Lower leg skin (tissue), 3 donors: ENCODE measurements around the gene FANCL.

Source experiments
- POLR2A ChIP-seq, 2 donors: fragments of 450-650 bp; IDR thresholded peaks; one replicate each; pipeline ENCODE4 v1.6.1; 2016 to 2017; ENCODE audit warnings: antibody characterized with exemption in 2 of 2, mild to moderate bottlenecking in 1 of 2, moderate library complexity in 1 of 2
- TF ChIP-seq, protein P1 (sequence below), 3 donors: fragments of 450-650 bp; IDR thresholded peaks; one replicate each; pipeline ENCODE4 v1.5.1; 2016; ENCODE audit warnings: antibody characterized with exemption in 3 of 3, mild to moderate bottlenecking in 3 of 3, moderate library complexity in 2 of 3

GRCh38 chr2:58237741-58238140, 3.4 kb downstream of the FANCL start:
- TF ChIP-seq, protein P1, sequence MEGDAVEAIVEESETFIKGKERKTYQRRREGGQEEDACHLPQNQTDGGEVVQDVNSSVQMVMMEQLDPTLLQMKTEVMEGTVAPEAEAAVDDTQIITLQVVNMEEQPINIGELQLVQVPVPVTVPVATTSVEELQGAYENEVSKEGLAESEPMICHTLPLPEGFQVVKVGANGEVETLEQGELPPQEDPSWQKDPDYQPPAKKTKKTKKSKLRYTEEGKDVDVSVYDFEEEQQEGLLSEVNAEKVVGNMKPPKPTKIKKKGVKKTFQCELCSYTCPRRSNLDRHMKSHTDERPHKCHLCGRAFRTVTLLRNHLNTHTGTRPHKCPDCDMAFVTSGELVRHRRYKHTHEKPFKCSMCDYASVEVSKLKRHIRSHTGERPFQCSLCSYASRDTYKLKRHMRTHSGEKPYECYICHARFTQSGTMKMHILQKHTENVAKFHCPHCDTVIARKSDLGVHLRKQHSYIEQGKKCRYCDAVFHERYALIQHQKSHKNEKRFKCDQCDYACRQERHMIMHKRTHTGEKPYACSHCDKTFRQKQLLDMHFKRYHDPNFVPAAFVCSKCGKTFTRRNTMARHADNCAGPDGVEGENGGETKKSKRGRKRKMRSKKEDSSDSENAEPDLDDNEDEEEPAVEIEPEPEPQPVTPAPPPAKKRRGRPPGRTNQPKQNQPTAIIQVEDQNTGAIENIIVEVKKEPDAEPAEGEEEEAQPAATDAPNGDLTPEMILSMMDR (IDR thresholded peaks at IDR 0.05), result no peak
- no peak for TF ChIP-seq POLR2A (IDR thresholded peaks at IDR 0.05)
